GM19351 (cell line): ENCODE results near the gene DDO.

Source experiments
- ATAC-seq: cut with Tn5 transposase; IDR thresholded peaks from one replicate; pipeline ENCODE4 v1.9.1; 2021; ENCODE audit warnings: mild to moderate bottlenecking, moderate library complexity; ENCODE audit not compliant: unreplicated experiment

Gene DDO

GRCh38 chr6:110348961-110349690 lies 66.2 kb downstream of the DDO start:
- no peak for ATAC-seq

- no peak for ATAC-seq
Observed at GRCh38 chr6:110345025-110345424, 70.3 kb downstream of the DDO start.

GRCh38 chr6:110342759-110343158 lies 72.6 kb downstream of the DDO start:
- ATAC-seq = no peak
